Fibroblast of skin of right biceps (primary cell): ENCODE data around the gene NCBP2L.

ENCODE experiments used
- DNase-seq: peaks from one replicate; pipeline ENCODE4 v3.0.0-alpha.2; 2013

The NCBP2L gene

DNA sequence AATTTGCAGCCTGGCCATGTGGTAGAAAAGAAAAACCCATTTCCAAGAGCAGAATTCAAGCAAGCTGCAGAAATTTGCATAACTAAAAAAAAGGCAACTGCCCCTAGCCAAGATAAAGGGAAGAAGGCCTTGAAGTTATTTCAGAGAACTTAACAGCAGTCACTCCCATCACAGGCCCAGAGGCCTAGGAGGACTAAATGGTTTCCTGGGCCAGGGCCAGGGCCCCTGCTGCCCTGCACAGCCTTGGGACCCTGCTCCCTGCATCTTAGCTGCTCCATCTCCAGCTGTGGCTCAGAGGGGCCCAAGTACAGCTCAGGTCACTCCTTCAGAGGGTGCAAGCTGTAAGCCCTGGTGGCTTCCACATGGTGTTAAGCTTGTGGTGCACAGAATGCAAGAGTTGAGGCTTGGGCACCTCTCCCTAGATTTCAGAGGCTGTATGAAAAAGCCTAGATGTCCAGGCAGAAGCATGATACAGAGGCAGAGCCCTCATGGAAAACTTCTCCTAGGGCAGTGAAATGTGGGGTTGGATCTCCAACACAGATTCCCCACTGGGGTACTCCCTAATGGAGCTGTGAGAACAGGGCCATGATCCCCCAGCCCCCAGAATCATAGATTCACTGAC lies 41.5 kb downstream of the NCBP2L start:
- no peak for DNase-seq

DNA sequence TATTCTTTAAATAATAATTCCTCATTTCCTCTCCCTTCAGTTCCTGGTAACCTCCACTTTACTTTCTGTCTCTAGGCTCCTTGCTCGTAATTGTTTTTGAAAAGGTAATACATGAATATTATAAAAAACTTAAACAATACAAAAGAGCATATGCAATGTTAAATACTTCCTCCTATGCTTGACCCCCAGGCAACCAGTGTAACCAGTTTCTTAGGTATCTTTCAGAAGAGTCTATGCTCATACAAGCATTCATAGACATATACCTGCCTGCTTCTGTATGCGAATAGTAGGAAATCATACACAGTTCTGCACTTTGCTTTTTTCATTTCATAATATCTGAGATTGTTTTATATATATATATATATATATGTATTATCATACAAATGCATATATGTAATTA lies 45.5 kb downstream of the NCBP2L start:
- DNase-seq = no peak

DNA sequence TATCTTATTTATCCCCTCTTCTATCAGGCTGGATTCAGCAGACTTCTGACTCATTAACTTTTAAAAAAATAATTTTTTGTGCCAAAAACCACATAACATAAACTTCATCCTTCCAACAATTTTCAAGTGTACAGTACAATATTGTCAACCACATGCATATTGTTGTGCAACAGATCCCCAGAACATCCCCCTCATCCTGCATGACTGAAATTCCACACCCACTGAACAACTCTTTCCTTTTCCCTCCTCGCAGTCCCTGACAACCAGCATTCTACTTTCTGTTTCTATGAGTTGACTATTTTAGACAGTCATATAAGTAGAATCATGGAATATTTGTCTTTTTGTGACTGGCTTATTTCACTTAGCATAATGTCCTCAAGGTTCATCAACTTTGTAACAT lies 45.9 kb downstream of the NCBP2L start:
- DNase-seq = peak; percentile 76

DNA sequence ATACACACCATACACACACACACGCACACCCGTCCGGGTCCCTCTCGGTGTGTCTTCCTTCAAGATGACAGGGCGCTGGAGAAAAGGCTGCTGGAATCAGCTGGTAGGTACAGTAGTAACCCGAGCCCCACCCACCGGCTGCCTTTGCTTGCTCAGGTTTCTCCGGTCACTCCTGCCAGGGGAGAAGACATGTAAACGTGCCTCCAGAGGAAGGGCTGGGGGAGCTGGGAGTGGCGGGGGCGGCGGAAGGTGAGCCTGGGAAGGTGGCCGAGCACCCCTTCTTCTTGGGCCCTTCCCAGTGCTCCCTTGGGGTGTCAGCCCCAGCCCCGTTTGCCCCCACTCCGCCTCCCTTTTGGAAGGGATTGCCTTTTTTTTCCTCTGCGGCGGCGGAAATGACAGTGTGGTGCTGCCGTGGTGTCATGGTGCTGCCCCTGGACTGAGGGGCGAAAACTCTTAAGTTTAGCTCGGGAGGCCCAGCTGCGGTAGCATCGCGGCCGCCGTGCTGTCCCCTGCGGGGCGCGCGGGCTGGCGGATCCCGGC lies 48.2 kb downstream of the NCBP2L start, which contains the start of gene MID2:
MID2 (plus strand) TSS at position 169 of the 540 bp plus-strand sequence. CDS start 561 bp downstream, outside the sequence.
- DNase-seq = peak; percentile 52

DNA sequence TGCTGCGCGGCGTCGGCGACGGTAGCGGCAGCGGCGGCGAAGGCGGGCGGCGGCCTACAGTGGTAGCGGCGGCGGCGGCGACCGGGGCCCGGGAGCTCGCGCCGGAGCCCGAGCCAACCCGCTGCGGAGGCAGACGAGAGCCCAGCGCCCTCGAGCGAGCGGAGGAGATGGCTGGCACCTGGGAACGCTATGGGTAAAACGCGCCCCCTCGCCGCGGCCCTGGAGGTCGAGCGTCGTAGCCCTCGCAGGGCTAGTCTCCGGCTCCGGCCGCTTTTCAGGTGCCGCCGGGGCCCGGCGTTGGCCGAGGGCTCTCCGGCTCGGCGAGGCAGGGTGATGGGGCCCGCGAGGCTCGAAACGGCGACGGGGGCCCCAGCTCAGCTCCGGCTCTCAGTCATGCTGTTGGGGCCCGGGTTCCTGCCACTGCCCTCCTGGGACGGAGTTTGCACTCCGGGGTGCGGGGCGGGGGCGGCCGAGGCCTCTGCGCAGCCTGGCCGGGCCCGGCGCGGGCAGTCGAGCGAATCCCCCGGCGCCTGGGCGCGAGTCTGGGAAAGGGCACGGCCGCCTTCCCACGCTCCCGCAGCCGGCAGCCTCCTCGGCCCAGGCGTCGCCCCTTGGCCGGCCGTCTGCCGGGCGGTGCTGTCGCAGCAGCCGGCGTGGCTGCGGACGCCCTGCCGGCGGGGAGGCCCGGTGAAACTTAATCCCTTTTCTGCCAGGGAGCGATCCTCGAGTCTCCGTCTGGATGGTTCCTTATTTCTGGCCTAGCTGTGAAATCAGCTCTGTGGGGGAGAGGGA lies 48.9 kb downstream of the NCBP2L start:
- DNase-seq = peak; percentile 57

DNA sequence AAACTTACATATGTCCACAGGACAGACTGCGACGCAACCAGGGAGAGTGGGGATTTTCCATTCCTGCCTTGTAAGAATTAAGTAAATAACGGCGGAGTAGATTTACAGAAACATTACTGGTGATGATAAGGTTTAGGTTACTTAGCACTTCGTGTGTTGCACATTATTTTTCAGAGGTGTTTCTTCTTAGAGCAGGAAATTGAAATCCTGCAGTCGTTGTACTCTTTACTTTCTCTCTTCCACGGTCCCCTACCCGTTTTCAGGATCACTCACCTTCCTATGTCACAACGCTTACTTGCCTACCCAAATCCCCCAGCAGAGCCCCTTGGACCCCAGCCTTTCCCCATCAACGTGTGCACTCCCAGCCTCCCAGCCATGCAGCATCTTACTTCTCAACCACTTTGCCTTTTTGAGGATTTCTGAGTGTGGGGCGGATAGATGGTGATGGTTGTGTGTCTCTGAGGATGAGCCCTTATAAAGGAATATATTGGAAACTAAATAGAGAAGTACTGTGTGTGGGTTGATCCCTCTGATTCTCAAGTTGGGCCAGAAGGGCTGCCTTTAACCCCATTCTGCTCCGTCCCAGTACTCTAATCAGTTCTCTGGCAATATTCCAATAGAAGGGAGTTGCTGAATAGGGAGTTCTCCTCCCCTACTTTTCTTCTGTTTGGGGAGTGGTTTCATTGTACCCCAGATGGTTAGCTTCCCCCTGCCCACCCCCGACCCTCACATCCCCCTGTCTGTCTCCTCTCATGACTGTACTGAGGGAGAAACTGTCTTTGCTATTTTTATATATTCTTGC lies 49.7 kb downstream of the NCBP2L start:
- no peak for DNase-seq

DNA sequence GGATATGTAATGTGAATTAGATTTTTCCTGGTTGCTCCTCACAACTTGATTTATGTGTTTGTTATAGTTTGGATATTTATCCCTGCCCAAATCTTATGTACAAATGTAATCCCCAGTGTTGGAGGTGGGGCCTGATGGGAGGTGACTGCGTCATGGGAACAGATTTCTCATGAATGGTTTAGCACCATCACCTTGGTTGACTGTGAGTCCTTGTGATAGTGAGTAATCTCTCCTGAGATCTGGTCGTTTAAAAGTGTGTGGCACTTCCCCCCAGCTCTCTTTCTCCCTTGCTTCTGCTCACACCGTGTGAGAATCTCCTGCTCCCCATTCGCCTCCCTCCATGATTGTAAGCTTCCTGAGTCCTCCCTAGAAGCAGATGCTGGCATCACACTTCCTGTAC lies 50.3 kb downstream of the NCBP2L start:
- no peak for DNase-seq

DNA sequence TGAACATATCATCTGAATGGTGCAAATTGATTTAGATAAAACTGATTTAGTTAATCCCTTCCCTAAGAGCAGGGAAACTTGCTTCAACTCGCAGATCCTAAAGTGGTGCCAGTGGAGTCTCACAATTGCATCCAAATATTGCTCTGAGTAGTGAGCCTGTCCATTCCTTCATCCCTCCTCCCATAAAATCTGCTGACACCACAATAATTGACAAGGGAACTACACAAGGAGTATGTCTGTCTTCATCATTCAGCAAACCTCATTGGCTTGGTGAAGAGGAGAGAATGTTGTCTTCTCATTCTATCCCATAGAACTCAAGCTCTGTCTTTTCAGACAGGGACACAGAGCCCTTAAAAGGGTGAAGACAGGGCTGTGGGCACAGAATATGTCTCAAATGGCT lies 52.3 kb downstream of the NCBP2L start:
- no peak for DNase-seq

DNA sequence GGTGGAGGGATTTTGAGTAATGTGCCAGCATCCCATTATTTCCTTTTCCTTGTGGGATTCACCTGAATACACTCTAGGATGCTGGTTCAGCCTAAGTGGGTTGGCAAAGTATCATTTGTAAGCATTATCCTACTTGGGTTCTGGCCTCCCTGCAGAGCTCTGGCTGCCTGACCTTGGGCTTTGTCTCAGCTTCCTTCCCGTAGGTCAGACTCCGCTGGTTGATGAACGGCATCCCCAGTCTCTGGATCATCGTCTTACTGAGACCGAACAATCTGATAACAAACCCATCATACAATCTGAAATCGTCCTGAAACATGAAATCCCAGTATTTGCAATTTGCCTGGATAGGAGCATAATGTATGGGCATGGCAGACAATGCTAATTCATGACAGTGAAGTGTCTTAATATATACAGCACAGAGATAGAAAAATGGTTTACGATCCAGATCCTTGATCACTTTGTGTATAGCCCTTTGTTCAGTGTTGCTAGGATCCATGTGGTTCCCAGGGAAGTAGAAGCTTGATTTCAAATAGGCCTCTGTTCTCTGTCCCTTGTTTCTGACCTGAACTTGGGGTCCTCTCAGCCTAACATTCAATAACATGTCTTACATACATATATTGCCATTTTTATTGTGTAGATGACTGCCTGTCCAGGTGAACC lies 53.7 kb downstream of the NCBP2L start:
- no peak for DNase-seq

DNA sequence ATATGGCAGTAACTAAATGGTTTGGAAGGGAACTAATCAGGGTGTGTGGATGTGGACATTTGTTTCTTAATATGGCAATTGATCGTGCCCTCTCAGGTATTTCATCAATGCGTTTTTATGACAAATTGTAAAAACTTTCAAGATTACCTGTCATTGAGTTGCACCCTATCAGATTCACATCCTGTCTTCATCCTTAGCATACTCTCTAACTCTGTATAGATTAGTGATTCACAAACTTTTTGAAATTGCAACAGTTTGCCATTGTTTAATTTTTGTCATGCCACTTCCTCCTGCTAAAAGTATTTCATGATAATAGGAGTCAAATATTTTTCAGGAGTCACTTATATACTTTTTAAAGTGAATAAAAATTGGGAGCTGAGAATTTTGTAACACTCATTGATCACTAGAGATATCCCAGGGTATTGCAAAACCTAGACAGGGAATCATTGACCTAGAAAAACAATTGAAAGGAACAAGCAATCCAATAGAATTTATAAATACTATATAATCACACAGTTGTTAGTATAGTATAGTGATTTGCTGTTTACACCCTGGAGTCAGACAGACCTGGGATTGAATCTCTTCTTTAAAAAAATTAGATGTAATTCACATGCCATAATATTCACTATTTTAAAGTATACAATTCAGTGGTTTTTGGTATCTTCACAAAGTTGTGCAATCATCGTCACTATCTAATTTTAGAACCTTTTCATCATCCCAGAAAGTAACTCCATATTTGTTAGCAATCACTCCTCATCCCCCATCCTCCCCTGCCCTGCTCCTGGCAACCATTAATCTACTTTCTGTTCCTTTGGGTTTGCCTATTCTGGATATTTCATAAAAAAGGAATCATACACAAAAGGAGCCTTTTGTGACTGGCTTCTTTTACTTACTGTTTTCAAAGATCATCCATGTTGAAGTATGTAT lies 57.0 kb downstream of the NCBP2L start:
- no peak for DNase-seq

DNA sequence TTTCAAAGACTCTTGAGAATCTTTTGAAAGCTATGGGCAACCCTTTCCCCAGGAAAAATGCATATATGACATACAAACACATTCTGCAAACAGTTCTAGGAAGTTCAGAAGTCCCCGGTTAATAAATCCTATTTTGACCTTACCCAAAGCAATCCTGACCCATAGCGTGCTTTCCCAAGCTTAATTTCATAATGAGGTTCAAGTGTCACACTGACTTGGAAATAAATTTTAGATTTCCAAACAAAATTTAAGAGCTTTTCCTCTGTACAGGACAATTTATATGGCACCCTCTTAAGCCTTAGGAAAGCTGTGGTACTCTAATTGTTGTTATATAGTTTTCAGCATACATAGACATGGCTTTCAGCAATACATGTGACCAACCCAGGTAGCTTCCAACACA lies 59.4 kb downstream of the NCBP2L start:
- DNase-seq = no peak

DNA sequence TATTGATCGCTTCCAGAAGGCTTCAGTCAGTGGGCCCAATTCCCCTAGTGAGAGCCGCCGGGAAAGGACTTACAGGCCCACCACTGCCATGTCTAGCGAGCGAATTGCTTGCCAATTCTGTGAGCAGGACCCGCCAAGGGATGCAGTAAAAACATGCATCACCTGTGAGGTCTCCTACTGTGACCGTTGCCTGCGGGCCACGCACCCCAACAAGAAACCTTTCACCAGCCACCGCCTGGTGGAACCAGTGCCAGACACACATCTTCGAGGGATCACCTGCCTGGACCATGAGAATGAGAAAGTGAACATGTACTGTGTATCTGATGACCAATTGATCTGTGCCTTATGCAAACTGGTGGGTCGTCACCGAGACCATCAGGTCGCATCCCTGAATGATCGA lies 63.4 kb downstream of the NCBP2L start:
- no peak for DNase-seq

DNA sequence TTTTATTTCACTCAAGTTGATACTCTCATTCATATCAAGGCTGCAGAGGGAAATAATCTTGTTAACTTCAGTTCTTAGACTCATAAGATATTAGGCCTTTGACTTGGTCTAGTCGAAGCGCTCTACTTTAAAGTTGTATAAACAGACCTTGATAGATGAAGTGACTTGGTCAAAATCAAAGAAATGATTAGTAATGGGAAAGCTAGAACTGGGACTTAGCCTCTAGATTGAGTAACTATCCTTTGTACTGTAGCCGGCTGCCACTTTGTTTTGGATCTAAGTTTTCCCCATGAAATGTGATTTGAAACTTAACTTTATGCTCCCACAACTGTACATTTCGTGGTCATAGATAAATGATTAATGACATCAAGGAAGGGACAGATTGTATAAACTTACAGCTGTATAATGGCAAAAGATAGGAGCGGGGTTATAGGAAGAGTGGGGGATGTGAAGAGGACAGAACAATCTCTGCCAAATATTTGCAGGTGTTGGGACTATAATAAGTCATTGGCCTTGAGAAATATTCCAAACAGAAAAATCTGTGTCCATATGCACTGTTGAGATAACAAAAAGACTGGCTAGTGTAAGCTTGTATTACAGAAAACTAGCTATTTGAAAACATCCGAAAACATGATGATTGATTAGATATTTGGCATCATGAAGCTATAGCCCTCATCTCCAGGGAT lies 65.3 kb downstream of the NCBP2L start:
- no peak for DNase-seq
